IgD-negative memory B cell (primary cell): ENCODE data around the gene BCAN. TPM values are rescaled to one million over a fixed set of nuclear protein-coding genes. Genes with fewer than 3 reads are reported as not detected.

Experiments
- H3K27ac Mint-ChIP-seq, 3 donors: one replicate each; pipeline ENCODE4 v1.8.0; 2020 to 2022; ENCODE audit warnings: mild to moderate bottlenecking in 3 of 3, mixed read lengths in 3 of 3, moderate library complexity in 1 of 3
- H3K27me3 Mint-ChIP-seq: one replicate; pipeline ENCODE4 v1.8.0; 2021; ENCODE audit warnings: mixed read lengths
- H3K36me3 Mint-ChIP-seq: one replicate; pipeline ENCODE4 v1.8.0; 2020; ENCODE audit warnings: mild to moderate bottlenecking, mixed read lengths
- H3K4me1 Mint-ChIP-seq, 3 donors: one replicate each; pipeline ENCODE4 v1.8.0; 2020 to 2022; ENCODE audit warnings: mixed read lengths in 3 of 3, mild to moderate bottlenecking in 1 of 3
- H3K4me3 Mint-ChIP-seq, 4 donors: one replicate each; pipeline ENCODE4 v1.8.0; 2020 to 2022; ENCODE audit warnings: mild to moderate bottlenecking in 4 of 4, mixed read lengths in 4 of 4, moderate library complexity in 3 of 4
- H3K9me3 Mint-ChIP-seq, 3 donors: one replicate each; pipeline ENCODE4 v1.8.0; 2020 to 2021; ENCODE audit warnings: mixed read lengths in 3 of 3, mild to moderate bottlenecking in 1 of 3
- polyA plus RNA-seq: library from polyadenylated mRNA; unstranded; fragments of 300-500 nt; fragmentation: Illumina TruSeq; gene quantifications from one replicate; pipeline ENCODE4 v1.2.3, GENCODE V29; 2021

BCAN gene
- polyA plus RNA-seq, 1 donor from 2014 or later, result not detected

GRCh38 chr1:156709031-156709430 is 67.1 kb downstream of the BCAN start:
- peaks cover 0 to 11% (median 4%) of the 10 kb centered on the region in 3 donors for H3K4me1 Mint-ChIP-seq
- no peak overlapping the region for H3K27ac Mint-ChIP-seq

More at GRCh38 chr1:156709031-156709430, 67.1 kb downstream of the BCAN start:
- Mint-ChIP-seq H3K4me3 (peak overlapping the region in 1 of 4 donors; percentile 7), H3K9me3 (no peaks in the 10 kb centered on the region), H3K36me3 (no peaks in the 10 kb centered on the region), H3K27me3 (peaks cover 12% of the 10 kb centered on the region)

Other genes starting within 250 kb of the BCAN start
- gene MEF2D, start 141.3 kb upstream of the BCAN start, polyA plus RNA-seq, result 16.2 TPM
- gene IQGAP3, start 69.6 kb upstream of the BCAN start, polyA plus RNA-seq, result not detected
- gene TTC24, start 62.4 kb upstream of the BCAN start, polyA plus RNA-seq, result 0.38 TPM
- gene NAXE, start 50.3 kb upstream of the BCAN start, polyA plus RNA-seq, result 121 TPM
- gene GPATCH4, start 40.6 kb upstream of the BCAN start, polyA plus RNA-seq, result 45.5 TPM
- gene HAPLN2, start 22.7 kb upstream of the BCAN start, polyA plus RNA-seq, result not detected
- not detected for gene NES, start 35.3 kb downstream of the BCAN start, polyA plus RNA-seq
- gene CRABP2, start 63.5 kb downstream of the BCAN start, polyA plus RNA-seq, result 0.31 TPM
- 11.5 TPM for gene METTL25B, start 86.4 kb downstream of the BCAN start, polyA plus RNA-seq
- 39.7 TPM for gene ISG20L2, start 86.6 kb downstream of the BCAN start, polyA plus RNA-seq
- 93.7 TPM for gene MRPL24, start 99.0 kb downstream of the BCAN start, polyA plus RNA-seq
- gene HDGF, start 109.6 kb downstream of the BCAN start, polyA plus RNA-seq, result 17.8 TPM
- 57.3 TPM for gene PRCC, start 125.4 kb downstream of the BCAN start, polyA plus RNA-seq
- gene SH2D2A, start 174.7 kb downstream of the BCAN start, polyA plus RNA-seq, result 2.1 TPM
- not detected for gene INSRR, start 217.0 kb downstream of the BCAN start, polyA plus RNA-seq
- gene NTRK1, start 218.7 kb downstream of the BCAN start, polyA plus RNA-seq, result not detected